SIG-M5 (cell line): ENCODE measurements around the gene GNAI3.

Source experiments
- DNase-seq: peaks from one replicate; lab custom pipeline; 2025; lab: John Stamatoyannopoulos, UW

The GNAI3 gene

DNA sequence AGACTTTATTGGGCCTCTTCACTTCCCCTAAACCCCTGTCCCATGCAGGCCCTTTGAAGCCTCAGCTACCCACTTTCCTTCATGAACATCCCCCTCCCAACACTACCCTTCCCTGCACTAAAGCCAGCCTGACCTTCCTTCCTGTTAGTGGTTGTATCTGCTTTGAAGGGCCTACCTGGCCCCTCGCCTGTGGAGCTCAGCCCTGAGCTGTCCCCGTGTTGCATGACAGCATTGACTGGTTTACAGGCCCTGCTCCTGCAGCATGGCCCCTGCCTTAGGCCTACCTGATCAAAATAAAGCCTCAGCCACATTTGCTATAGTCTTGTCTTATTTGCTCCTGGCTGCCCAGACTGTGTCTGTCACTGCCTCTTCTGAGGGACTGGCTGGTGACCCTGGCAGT lies 113.0 kb downstream of the GNAI3 start:
- DNase-seq = no peak

DNA sequence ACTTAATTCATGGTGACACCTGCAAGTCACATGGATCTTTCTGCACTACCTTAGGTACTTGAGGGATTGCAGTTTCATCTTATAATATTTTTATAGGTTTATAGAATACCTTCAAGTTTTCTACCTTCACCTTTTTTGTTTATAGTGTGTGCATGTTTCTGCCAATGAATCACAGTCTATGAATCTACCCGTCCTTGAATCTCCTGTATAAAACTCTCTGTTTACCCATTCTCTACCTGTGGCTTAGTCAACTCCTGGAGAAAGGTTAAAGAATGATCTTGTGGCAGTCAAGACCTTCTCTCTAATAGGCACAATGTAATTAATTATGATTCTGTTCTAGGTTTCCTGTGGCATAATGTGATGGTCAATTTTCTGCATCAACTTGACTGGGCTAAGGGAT lies 116.3 kb downstream of the GNAI3 start:
- no peak for DNase-seq

DNA sequence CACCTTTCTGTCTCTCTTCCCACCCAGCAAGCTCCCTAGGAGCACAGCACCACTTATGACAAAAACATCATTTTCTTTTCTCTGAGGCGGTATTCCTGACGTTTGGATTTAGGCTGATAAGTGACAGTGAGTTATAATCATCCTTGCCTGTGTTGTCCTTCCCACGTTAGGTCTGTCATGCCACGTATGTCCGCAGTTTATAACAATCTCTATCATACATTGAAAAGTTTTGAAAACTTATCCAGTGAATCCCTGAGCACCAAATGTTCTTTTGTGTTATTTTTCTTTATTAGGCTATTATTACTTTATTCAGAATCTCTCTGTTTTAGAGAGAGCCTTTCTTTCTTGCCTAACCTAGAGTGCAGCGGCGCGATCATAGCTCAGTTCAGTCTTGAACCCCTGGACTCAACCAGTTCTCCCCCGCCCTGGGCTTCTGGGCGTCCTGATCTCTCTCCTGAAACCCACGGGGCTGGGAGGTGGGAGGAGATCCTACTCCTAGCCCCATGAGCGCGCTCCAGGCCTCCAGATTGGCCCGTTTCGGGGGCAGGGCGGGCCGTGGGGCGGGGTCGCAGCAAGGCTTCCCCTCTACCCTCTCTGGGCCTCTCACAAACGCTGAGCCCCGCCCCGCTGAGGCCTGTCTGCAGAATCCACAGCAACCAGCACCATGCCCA lies 119.2 kb downstream of the GNAI3 start, which contains the start of gene GSTM2:
Gene GSTM2 (plus strand): TSS at position 606 of the 671 bp plus-strand sequence. CDS start 59 bp downstream, at position 665.
- DNase-seq = no peak
